Tongue (tissue), 2 donors: ENCODE results near the gene SPG11. TPM values are rescaled to one million over a fixed set of nuclear protein-coding genes. Genes with fewer than 3 reads are reported as not detected.
"Not testable (repeated sequence)": the region's sequence is repeated elsewhere in the genome, so short reads cannot be mapped to it uniquely, and the experiment has no call there.

Experiments
- DNase-seq: peaks from one replicate; pipeline ENCODE4 v3.0.0-alpha.2; 2015
- total RNA-seq: library from RNA; depleted of rRNA; stranded (reverse); fragments of >200 nt; gene quantifications from one replicate; pipeline ENCODE4 v1.2.3, GENCODE V29; 2014

Gene SPG11
- total RNA-seq, 1 donor from 2014 or later = 82.6 TPM

DNA sequence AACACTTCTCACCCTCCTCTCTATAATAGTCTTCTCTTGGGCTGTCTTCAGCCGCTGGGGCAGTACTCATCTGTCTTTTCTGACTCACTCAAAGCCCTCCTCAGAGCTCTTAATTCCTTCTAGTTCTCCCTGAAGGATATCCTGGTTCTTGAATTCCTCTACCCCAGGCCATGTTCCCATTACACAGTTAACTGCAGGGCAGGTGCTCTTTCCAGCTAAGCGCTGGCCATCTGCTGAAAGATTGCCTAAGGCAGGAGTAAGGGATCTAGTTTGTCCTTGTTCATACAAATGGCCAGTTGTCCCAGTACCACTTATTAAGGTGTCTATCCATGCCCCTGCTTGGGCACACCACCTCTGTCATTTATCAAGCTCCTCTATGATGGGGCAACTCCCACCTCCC lies 10.2 kb upstream of the SPG11 start:
- DNase-seq = no peak

DNA sequence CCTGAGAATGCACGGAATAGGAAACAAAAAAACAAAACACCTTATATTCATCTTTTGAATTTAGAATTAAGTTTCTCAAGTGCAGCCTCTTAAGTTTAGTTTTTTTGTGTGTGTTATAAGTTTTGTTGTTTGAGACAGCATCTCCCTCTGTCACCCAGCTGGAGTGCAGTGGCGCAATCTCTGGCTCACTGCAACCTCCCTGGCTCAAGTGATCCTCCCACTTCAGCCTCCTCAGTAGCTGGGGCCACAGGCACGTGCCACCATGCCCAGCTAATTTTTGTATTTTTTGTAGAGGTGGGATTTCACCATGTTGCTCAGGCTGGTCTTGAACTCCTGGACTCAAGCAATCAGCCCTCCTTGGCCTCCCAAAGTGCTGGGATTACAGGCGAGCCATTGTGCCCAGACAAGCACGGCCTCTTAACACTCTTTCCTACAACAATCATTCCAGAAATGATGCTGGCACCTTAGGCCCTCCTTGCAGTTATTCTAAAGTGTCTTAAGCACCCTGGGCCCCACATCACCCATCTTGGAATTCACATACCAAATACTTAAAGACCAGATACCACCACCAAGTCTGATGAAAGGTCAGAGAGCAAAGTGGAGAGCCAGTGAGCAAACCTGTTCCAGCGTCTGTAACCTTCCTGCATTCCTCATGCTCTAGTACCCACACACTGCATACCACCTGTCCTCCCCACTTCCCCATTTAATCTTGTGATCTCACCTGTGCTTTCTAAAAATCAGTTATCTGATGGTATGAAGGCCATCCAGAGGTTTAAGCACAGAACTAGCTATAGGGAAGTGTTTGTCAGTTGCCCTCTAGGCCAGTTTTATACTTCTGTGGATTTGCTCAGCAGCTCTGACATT lies 6.9 kb upstream of the SPG11 start:
- no peak for DNase-seq

DNA sequence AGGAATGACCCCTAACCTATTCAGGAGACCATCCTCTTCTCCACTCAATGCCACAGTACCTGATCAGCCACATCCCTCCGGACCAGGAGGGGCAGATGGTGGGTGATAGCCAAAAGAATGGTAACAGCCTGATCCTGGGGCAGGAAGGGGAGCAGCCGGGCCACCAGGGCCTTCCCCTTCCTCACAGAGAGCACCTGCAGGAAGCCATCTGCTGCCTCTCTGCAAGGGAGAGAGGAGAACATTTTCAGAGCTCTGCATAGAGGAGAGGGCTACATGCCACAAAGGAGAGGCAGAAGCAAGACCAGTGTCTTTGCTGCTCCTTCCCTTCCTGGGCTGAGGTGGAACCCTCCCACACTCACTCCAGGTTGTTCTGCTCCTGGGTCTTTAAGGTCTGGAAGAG lies 5.5 kb upstream of the SPG11 start:
- no peak for DNase-seq

DNA sequence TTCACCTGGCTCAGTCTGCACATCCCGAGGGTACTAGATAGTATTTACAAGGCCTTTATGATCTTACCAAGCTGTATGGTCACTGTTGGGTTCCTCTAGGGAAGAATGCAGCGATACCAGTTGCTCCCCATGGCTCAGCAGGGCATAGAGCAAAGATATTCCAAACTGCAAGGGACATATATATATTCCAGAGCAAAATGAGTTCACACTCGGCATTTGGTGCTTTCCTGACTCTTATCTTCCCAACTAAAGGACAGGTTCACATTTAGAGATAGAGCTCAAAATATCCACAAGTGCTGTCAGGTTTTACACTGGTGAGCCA lies 3.5 kb upstream of the SPG11 start:
- DNase-seq = no peak

DNA sequence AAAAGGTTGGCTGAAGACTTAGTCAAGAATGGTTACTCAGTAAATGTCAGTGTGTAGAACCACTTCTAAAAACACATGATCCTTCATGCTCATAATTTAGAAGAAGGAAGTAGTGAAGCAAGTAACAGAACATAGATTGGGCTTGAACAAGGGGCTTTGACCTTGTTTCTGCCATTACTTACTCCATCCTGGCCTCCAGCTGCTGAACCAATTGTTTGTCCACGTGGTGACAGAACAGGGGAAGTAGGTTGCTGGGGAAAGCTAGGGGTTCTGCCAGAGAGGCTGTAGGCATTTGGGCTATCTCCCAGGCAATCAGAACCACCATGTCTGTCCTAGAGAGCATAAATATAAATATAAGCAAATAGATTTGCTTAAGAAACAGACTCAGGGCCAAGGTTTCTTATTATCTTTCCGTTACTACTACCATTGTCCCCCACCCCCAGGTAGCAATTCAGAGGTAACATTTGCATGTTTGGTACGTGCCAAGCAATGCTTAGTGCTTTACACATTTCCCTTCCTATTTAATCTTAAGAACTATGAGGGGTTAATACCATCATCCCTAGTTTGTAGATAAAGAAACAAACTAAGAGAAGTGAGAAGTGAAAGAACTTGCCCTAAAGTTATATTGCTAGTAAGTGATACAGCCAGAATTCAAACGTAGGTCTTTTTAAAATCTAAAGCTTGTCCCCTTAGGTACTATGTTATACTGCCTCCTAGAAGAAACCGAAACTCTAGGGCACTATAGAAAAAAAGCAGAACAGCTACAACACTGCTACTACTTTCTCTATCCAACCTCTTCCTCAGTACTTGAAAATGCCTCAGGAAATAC lies 3.0 kb upstream of the SPG11 start:
- no peak for DNase-seq

DNA sequence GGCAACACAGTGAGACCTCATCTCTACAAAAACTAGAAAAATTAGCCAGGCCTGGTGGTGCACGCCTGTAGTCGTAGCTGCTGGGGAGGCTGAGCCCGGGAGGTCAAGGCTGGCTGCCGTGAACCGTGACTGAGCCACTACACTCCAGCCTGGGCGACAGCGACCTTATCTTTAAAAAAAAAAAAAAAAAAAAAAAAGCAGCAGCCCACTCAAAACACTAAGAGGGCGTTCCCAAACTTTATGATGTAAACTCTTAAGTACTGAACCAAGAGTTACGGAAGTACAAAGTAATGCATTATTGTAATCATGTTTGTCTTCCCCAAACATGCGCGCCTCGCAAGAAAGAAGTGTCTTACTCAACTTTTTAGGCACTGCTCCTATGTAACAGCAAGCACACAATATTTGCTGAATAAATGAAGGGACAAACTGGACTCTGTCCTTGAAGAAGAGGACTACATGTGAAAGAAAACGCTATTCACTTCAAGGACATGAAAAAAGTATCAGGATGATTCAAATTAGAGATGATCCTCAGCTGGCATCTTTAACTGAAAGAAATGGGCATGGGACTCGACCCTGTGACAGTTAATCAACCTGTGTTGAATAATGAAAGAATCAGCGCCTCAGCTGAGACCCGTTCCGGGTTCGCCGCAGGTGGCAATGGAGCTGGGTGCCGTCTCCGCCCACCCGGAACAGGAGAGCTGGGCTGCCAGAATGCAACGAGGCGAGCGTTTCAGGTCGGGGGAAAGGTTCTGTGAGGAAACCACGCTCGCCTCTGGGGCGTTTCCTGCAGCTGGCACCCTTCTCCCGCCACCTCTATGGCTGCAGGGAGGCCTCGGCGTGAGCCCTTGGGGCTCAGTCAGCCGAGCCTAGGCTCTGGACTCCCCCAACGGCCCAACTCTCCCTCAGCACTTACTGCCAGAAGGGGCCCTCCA lies 718 bp downstream of the SPG11 start:
- DNase-seq = peak; percentile 64

DNA sequence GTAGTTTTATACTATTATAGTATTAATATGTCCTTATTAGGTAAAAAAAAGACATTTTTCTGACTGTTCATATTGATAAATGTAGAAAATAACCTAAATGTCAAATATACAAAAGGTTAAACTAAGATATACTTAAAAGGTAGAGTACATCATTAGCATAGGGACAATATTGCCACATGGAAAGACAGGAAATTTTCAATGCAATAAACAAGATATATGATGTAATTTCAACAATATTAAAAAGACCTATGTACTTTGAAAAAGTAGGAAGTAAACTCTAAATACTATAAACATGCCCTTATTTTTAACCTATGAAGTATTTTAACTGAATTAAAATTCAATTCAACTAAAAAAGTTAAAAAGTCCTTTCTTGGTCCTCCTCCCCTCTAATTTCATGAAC lies 1.9 kb downstream of the SPG11 start:
- DNase-seq = no peak

DNA sequence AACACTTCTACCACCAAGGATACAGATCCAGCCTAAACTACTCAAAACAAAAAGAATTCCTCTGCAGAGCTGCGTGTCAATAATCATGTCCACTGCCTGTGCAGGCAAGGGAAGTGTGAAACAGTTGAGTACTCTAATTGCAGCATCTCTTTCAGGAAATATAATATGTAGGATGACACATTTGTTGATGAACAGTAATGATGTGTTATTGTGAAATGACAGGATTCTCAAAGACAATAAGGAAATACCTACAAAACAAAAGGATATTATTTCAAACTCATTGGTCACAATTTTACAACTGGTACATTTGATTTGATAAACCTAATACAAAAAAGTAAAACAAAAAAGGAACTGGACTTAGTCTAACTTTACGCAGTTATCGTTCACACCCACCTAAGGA lies 4.4 kb downstream of the SPG11 start:
- DNase-seq = no peak

DNA sequence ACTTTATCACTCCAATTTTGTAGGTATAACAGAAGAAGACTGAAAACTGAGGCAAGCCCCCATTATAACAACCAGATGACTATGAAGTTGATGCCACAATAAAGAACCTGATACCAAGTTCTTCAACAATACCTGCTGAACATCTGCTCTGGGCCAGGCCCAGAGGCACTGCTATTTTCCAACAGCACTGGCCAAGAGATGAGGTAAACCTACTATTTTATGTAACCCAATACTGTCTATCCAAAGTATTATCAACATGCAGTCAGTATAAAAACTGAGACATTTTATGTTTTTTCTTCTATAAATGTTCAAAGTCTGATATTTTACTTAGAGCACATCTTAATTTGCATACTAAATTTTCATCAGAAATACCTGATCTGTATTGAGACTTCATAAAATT lies 6.1 kb downstream of the SPG11 start:
- no peak for DNase-seq

DNA sequence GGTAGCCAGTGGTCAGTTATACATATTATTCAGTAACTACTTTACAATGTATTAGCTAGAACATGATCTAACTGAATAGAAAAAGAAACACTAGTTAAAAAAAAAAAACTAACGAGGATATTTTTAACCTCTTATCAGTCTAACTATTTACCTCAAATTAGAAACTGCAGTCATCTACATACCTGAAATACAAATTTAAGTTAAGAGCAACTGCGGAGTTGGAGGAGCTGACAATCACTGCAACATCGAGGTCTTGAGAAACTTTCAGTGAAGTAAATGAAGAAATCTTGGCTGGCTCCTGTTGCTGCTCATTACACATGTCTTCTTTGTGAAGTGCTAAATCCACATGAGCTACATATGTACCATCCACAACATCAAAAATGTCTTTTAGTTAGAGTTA lies 6.5 kb downstream of the SPG11 start:
- DNase-seq = no peak

DNA sequence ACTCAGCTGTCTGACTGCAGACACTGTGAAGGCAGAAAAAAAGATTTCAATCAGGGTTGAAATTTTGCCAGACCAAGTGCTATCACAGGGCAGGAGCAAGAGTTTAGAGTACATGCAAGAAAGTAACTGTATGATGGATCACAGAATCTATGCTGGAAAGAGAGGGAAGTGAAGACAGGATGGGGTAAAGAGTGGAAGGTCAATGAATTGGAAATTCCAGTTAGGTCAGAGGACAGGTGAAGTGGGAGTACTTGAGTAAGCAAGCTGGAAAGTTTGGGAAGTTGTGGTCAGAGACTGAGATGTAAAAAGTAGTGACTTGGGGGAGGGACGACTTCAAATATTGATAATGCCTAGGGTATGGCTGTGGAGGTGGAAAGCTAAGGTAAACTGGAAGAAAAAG lies 7.2 kb downstream of the SPG11 start:
- no peak for DNase-seq

DNA sequence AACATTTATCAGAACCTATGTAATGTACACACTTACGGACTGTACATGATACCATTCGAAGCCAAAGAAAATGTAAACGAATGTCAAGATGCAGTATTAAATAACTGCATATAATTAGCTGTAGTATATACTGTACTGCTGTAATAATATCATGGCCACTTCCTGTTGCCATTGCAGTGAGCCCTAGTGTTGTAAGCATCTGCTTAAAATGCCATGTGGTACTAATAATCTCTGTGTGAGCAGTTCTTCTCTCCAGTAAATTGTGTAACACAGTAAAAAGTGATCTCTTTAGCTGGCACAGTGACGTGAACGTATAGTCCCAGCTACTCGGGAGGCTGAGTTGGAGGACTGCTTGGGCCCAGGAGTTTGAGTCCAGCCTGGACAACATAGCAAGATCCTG lies 8.6 kb downstream of the SPG11 start:
- DNase-seq = no peak

DNA sequence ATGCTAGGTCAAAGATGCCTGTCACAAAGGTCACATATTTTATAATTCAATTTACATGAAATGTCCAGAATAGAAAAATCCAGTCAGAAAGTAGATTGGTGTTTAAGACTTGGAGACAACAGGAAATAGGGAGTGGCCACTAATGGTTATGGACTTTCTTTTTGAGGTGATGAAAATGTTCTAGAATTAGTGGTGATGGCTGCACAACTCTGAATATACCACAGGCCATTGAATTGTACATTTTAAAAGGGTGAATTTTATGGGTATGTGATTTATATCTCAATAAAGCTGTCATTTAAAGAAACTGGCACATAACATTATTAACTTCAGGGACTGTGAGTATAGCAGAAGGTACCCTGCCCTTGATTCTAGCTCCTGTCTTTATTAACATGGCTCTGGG lies 15.8 kb downstream of the SPG11 start:
- no peak for DNase-seq

DNA sequence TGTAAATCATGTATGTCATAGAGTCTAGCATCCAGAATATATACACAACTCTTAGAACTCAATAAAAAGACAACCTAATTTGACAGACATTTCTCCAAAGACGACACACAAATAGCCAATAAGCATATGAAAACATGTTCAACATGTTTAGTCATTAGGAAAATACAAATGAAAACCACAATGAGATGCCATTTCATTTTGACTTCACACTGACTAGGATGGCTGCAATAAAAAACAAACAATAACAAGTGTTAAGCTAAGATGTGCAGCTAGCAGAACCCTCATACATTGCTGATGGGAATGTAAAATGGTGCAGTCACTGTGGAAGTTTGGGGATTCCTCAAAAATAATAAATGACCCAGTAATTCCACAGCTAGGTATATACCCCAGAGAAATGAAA lies 16.4 kb downstream of the SPG11 start:
- no peak for DNase-seq

DNA sequence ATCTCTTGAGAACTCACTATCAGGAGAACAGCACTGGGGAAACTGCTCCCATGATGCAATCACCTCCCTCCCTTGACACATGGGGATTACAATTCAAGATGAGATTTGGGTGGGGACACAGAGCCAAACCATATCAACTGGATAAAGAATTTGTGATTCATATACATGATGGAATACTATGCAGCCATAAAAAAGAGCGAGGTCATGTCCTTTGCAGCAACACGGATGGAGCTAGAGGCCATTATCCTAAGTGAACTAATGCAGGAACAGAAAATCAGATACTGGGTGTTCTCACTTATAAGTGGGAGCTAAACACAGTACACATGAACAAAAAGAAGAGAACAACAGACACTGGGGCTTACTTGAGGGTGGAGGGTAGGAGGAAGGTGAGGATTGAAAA lies 17.0 kb downstream of the SPG11 start:
- DNase-seq = no peak

DNA sequence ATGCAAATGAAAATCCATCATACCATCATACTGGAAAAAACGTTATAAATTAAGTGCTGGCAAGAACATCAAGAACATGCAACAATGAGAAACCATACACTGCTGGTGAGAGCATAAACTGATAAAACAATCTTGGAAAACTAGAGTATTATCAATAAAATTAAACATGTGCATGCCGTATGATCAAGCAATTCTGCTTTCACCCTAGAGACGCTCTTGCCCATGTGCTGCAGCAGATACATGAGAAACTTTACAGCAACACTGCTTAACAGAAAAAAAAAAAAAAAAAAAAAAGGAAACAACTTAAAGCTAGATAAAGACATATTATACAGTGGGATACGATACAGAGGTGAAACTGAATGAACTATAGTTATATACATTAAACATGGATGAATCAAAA lies 21.8 kb downstream of the SPG11 start:
- DNase-seq = no peak

DNA sequence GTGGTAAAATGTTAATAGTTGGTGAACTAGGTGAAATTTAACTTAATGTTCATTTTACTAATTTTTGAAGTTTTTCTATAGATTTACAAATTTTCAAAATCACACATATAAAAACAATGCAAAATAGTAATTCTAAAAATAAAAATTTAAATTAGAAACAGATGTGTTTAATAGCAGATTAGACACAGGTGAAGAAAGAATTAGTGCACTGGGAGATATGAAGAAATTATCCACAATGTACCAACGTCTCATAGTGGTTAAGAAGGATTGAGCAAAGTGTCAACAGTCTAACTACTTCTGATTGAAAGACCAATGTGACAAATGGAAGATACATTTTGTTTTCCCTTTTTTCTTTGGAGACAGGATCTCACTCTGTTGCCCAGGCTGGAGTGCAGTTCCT lies 26.5 kb downstream of the SPG11 start:
- no peak for DNase-seq

DNA sequence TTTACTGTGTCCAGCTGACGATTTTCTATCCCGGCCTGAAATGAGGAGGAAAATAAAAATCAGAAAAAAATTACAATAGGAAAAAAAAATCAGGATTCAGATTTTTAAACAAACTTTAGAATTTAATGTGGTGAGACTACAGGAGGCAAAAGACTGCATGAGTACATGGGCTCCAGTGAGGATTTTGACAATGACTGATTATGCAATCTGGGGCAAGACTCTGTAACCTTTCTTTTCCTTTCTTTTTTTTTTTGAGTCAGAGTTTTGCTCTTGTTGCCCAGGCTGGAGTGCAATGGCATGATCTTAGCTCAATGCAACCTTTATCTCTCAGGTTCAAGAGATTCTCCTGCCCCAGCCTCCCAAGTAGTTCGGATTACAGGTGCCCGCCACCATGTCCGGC lies 29.9 kb downstream of the SPG11 start:
- no peak for DNase-seq

DNA sequence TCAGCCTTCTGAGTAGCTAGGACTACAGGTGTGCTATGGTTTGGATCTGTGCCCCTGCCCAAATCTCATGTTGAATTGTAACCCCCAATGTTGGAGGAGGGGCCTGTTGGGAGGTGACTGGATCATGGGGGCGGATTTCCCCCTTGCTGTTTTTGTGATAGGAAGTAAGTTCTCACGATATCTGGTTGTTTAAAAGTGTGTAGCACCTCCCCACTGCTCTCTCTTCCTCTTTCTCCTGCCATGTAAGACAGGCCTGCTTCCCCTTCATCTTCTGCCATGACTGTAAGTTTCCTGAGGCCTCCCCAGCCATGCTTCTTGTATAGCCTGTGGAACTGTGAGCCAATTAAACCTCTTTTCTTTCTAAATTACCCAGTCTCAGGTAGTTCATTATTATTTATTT lies 38.2 kb downstream of the SPG11 start:
- DNase-seq = not testable (repeated sequence)

DNA sequence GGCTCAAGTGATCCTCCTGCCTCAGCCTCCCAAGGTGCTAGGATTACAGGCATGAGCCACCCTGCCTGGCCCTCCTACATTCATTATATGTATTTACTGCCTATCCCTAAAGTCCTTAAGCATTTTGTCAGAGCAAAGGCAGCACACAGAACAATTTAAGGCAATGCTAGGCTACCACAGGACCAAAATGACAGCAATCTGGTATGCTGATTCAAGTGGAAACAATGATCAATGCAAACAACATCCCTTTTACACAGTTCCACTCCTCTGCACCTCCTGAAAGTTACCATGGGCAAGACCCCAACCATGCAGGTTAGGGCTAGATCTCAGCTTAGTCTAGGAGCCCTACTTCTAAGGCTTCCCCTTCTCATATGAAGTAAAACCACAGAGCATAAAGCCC lies 40.3 kb downstream of the SPG11 start:
- no peak for DNase-seq

DNA sequence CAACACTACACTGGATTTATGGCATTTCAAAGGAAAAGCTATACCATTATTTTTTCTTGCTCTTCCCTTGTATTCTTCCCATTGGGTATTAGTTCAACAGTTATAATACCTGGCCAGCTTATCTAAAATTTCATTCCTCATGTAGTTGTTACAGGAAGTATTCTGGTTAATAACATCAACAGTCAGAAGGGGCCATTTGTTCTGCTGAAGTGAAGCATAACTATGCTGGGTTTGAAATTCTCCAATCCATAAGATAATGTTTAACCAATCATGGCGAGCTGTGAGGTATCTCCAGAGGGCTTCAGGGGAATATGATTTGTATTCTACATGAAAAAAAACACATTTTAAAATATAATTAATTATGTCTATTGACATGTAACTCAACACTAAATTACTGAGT lies 43.4 kb downstream of the SPG11 start:
- DNase-seq = no peak

DNA sequence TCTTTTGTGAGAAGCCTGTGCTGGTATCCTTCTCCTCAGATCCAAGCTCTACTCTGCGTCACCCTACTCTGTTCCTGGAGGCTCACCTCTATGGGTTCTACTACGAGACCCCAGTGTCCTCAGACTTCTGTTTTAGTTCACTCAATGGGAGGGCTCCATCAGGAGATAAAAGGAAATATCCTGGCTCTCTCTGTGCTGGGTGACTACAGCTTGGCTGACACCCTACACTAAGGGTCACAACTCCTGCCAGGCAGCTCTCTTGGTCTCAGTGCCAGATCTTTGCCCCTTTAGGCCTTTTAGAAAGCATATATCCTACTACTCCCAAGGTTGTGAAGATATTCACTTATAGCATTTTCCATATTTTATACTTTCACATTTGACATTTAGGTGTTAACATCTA lies 46.5 kb downstream of the SPG11 start:
- DNase-seq = no peak

DNA sequence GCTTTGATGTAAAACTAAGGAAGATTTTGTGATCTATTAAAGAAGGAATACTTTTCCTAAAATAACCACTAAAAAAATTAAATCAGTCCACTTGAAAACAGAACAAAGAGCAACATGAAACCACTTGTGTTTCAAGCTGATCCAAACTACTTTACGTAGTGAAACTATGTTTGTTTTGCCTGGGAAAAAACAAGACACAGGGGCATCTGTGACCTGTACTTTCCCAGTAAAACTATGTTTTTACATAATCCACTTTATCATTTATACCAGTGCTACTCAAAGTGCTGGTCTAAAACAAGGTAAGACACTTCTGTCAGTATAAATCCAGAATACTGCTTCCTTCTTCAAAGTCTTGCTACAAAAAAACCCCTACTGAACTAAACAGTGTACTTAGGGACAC lies 56.7 kb downstream of the SPG11 start:
- DNase-seq = no peak
